HuH-7.5 (cell line): ENCODE data around the gene PTPDC1.
"Not testable (repeated sequence)": the region's sequence is repeated elsewhere in the genome, so short reads cannot be mapped to it uniquely, and the experiment has no call there.

Experiments
- DNase-seq: peaks from one replicate; pipeline ENCODE4 v3.0.0; 2011; ENCODE audit warnings: low spot score

Gene PTPDC1

GRCh38 chr9:94086486-94087345, 2.5 kb downstream of the PTPDC1 start:
- DNase-seq = no peak

- DNase-seq = not testable (repeated sequence)
Measured at GRCh38 chr9:94094219-94095145, 10.2 kb downstream of the PTPDC1 start.

DNA sequence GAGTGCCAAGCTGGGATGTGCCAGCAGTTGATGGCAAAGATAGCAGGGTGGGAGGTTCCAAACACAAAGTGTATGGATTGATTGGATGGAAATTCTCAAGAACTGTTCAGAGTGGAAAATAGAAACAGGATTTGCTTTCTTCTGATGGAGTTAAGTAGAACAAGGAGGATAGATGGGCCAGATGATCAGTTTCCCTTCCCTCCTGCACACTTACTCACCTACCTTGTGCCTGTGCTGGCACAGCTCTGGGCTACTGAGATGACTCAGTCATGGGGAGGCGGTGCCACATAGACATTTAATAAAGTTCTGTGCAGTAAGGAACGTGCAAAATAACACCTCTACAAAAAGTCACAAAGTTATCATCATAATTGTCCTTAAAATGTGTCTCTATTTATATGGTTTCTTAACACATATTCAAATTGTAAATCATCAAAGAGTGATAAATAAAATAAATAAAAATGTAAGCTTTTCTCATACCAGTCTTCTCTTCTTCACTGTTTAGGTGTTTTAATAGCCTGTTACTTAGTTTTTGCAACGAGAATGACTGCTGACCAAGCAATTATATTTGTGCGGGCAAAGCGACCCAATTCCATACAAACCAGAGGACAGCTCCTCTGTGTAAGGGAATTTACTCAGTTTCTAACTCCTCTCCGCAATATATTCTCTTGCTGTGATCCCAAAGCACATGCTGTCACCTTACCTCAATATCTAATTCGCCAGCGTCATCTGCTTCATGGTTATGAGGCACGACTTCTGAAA, 12.7 kb downstream of the PTPDC1 start:
- no peak for DNase-seq

GRCh38 chr9:94097788-94098414, 13.6 kb downstream of the PTPDC1 start:
- DNase-seq = no peak

- no peak for DNase-seq
Measured at GRCh38 chr9:94100152-94100879, 16.1 kb downstream of the PTPDC1 start.

DNA sequence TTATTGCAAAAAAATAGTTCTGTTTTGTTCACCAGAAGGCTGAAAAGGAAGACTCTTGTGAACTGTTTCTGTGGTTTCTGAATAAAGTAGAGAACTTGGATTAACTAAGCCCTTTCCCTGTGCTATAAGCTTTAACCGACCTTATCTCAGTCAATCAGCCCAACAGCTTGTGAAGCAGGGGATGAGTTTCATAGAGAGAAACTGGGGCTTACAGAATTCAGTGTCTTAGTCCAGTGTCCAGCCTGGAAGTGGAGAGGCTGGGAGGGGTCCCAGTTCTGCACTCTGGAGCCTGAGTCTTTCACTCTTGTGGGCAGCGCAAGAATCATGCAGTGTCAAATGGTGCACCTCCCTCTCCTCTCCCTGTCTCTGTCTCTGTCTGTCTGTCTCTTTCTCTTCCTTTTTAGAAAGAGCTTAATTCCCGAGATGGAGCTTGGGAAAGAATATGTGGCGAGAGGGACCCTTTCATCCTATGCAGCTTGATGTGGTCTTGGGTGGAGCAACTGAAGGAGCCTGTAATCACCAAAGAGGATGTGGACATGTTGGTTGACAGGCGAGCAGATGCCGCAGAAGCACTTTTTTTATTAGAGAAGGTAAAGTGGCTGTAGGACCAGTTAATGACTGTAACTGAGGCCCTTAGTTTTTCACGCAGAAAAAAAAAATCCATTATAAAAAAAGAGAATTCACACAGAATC, 17.0 kb downstream of the PTPDC1 start:
- DNase-seq = no peak

DNA sequence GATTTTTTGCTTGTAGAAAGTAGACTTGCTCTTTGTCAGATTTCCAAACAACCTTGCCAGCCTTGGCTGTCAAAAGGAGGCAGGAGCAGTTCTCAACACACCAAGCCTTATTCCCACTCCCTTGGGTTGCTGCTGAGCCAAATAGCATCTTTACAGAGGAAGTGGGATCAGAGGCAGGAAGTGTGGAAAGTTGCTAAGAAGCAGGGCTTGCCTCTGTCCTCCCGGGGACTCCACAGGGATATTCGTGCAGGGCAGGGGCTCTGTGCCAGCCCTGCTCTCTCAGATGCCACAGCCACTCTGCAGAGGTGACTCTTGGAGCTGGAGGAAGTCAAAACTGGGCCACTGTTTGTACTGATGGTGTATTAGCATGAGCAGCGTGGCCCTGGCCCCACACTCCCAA, 24.3 kb downstream of the PTPDC1 start:
- DNase-seq = no peak

GRCh38 chr9:94110821-94111252, 26.6 kb downstream of the PTPDC1 start:
- no peak for DNase-seq

- DNase-seq = no peak
Measured at GRCh38 chr9:94111446-94111845, 27.2 kb downstream of the PTPDC1 start.

DNA sequence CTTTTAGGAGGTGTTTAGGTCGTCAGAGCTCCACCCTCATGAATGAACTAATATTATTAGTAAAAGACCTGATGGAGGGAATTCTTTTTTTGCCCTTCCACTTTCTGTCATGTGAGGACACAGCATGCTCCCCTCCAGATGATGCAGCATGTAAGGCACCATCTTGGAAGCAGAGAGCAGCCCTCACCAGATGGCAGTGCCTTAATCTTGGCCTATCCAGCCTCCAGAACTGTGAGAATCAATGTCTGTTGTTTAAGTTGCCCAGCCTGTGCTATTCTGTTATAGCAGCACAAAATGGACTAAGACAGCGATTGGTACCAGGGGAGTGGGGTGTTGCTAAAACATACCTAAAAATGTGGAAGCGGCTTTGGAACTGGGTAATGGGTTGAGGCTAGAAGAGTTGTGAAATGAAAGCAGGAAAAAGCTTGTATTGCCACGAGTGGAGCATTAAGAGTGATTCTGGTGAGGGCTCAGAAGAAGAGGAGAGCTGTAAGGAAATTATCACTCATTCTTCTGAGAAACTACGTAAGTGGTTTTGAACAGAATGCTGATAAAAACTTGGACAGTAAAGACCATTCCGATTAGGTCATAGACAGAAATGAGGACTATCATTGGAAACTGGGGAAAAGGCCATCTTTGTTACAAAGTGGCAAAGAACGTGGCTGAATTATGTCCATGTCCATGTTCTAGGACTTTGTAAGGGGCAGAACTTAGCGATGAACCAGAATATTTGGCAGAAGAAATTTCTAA, 28.6 kb downstream of the PTPDC1 start:
- DNase-seq = no peak

GRCh38 chr9:94120088-94120487, 35.8 kb downstream of the PTPDC1 start:
- DNase-seq = not testable (repeated sequence)

DNA sequence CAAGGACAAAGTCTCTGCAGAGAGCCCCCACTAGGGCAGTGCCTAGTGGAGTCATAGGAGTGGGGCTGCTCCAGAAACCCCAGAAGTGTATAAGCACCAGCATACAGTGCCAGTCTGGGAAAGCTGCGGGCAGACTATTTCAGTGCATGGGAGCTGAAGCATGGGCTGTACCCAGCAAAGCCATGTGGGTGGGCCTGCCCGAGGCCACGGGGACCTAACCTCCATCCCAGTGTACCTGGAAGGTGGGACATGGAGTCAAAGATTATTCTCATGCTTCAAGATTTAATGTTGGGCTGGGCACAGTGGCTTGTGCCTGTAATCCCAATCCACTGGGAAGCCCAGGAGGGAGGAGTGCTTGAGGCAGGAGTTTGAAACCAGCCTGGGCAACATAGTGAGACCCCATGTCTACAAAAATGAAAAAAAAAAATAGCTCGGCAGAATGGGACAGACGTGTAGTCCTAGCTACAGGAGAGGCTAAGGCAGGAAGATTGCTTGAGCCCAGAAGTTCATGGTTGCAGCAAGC, 36.7 kb downstream of the PTPDC1 start:
- no peak for DNase-seq

GRCh38 chr9:94126844-94127243, 42.6 kb downstream of the PTPDC1 start:
- no peak for DNase-seq

DNA sequence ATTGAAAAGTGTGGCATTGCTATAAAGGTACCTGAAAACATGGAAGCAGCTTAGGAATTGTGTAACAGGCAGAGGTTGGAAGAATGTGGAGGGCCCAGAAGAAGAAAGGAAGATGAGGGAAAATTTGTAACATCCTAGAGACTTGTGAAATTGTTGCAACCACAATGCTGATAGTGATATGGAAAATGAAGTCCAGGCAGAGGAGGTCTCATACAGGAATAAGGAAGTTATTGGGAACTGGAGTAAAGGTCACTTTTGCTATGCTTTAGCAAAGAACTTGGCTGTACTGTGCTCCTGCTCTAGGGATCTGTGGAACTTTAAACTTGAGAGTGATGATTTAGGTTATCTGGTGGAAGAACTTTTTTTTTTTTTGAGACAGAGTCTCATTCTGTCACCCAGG, 43.5 kb downstream of the PTPDC1 start:
- no peak for DNase-seq

DNA sequence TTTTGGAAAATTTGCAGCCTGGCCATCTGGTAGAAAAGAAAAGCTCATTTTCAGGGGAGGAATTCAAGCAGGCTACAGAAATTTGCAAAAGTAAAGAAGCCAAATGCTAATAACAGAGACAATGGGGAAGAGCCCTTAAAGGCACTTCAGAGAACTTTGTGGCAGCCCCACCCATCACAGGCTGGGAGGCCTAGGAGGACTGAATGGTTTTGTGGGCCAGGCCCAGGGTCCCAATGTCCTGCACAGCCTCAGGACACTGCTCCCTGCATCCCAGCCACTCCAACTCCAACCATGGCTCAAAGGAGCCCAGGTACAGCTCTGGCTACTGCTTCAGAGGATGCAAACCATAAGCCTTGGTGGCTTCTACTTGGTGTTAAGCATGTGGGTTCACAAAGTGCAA, 44.3 kb downstream of the PTPDC1 start:
- no peak for DNase-seq

DNA sequence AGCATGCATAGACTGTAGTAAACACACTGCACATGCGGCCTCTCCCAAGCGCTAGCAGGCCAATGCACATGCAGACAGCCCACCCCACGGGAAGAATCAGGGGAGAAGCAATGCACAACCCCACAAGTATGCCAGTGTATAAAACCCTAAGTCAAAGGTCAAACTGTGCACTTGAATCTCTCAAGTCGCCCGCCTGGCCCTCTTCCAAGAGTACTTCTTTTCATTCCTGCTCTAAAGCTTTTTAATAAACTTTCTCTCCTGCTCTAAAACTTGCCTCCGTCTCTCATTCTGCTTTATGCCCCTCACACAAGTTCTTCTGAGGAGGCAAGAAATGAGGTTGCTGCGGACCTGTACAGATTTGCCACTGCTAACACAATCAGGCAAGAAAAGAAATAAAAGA, 50.4 kb downstream of the PTPDC1 start:
- DNase-seq = no peak

- DNase-seq = no peak
Measured at GRCh38 chr9:94135222-94135621, 51.0 kb downstream of the PTPDC1 start.

GRCh38 chr9:94139672-94140417, 55.6 kb downstream of the PTPDC1 start:
- no peak for DNase-seq

DNA sequence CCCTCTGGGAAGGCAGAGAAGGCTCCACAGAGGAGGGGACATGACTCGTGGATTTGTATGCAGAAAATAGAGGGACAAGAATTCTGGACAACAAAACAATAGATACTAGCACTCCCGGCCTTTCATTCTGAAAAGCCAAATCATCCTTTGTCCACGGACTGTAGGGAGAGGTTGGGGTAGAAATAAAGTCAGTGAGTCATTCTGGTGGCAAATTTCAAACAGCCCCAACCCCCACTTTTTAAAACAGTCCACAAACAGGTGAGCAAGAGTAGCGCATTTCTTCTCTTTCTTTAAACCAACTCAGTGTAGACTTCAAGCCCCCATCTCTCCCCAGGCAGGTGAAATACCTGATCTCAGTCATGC, 56.1 kb downstream of the PTPDC1 start:
- DNase-seq = no peak
